VCaP (cell line): Measurements from ENCODE around the gene PDF.

Source experiments
- H3K27ac ChIP-seq: fragments of 450-650 bp; 2 replicates; pipeline ENCODE4 v1.5.1; 2017
- TF ChIP-seq, protein P1 (sequence below): fragments of 450-650 bp; conservative IDR thresholded peaks from 2 replicates; pipeline ENCODE4 v1.5.1; 2017; ENCODE audit warnings: mild to moderate bottlenecking, moderate library complexity

Gene PDF, protein sequence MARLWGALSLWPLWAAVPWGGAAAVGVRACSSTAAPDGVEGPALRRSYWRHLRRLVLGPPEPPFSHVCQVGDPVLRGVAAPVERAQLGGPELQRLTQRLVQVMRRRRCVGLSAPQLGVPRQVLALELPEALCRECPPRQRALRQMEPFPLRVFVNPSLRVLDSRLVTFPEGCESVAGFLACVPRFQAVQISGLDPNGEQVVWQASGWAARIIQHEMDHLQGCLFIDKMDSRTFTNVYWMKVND

DNA sequence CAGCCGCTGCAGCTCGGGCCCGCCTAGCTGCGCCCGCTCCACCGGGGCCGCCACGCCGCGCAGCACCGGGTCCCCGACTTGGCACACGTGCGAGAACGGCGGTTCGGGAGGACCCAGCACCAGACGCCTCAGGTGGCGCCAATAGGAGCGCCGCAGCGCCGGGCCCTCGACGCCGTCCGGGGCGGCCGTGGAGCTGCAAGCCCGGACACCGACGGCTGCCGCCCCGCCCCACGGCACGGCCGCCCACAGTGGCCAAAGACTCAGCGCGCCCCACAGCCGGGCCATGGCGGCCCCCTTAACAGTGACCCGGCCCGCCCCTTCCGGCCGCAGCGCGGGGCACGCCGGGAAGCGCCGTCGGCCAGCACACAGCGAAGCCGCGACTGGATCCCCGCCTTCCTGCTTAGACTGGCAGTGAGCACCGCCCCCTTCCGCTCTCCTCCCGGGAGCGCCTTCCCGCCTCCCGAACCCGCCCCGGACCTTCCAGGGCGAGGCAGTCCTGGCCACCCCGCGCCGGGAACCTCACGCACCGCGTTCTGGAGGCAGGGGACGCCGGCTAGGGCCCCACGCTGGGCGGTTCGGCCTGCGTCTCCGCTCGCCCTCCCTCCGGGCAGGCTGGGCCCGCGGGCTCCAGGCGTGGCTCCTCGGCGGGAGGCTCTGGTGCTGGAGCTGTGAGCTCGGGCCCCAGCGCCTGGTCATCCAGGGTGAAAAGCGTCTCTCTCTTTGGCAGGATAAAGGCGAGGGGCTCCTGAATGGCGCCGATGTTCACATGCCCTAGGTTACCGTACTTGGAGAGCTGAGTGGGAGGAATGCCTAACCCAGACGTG, at the start of gene PDF:
TSS of gene PDF (minus strand) at position 303 of the 824 bp plus-strand sequence. CDS start at position 285, 18 bp downstream.
- peak within 1 kb of the TSS; percentile 84 for H3K27ac ChIP-seq
- TF ChIP-seq, protein P1, sequence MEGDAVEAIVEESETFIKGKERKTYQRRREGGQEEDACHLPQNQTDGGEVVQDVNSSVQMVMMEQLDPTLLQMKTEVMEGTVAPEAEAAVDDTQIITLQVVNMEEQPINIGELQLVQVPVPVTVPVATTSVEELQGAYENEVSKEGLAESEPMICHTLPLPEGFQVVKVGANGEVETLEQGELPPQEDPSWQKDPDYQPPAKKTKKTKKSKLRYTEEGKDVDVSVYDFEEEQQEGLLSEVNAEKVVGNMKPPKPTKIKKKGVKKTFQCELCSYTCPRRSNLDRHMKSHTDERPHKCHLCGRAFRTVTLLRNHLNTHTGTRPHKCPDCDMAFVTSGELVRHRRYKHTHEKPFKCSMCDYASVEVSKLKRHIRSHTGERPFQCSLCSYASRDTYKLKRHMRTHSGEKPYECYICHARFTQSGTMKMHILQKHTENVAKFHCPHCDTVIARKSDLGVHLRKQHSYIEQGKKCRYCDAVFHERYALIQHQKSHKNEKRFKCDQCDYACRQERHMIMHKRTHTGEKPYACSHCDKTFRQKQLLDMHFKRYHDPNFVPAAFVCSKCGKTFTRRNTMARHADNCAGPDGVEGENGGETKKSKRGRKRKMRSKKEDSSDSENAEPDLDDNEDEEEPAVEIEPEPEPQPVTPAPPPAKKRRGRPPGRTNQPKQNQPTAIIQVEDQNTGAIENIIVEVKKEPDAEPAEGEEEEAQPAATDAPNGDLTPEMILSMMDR, result no peak

DNA sequence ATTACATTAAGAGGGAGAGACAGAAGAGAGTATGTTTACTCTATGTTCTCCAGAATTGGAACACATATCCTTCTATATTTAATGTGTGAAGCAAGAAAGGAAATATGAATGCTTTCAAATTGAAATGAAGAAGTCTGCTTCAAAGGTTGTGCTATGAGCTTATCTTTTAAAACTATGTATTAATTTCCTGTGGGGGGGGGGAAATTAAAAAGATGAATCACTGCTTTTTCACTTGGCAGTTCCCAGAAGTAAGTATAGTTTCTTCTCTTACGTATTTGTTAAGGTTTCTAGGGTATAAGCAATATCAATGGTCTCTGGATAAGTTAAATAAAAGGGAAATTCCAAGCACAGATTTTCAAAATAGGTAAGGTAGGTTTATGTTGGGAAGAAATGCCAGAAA, 48.4 kb upstream of the PDF start:
- TF ChIP-seq, protein P1, result no peak
- no peak overlapping the region for H3K27ac ChIP-seq

DNA sequence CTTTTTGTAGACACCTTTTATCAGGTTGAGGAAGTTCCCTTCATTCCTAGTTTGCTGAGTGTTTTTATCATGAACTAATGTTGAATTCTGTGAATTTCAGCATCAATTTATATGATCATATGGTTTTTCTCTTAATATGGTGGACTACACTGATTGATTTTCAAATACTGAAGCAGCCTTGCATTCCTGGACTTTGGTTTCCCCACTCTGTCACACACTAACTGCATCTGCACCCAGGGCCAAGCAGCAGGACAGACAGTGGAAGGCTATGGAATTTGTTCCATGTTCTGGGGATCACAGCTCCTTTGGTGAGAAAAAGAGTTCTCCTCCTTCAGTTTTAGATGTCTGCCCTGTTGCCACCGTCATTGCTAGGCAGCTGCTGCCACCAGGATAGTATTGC, 47.6 kb upstream of the PDF start:
- H3K27ac ChIP-seq, result no peak overlapping the region
- TF ChIP-seq, protein P1, result no peak

DNA sequence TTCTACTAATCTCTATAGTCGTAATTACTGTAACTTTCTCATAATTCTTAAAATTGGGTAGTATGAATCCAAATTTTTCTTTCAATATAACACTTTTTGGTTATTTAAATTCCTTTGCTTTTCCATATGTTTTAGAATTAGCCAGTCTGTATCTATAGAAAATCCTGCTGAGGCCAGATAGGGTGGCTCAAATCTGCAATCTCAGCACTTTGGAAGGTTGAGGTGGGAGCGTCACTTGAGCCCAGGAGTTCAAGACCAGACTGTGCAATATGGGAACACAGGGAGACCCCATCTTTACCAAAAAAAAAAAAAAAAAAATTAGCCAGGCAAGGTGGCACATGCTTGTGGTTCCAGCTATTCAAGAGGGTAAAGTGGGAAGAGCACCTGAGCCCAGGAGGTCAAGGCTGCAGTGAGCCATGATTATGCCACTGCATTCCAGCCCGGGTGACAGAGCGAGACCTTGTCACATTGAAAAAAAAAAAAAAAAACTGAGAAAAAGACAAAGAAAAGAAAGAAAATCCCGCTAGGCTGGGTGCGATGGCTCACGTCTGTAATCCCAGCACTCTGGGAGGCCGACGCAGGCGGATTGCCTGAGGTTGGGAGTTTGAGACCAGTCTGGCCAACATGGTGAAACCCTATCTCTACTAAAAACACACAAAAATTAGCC, 46.1 kb upstream of the PDF start:
- TF ChIP-seq, protein P1, result no peak
- no peak overlapping the region for H3K27ac ChIP-seq

DNA sequence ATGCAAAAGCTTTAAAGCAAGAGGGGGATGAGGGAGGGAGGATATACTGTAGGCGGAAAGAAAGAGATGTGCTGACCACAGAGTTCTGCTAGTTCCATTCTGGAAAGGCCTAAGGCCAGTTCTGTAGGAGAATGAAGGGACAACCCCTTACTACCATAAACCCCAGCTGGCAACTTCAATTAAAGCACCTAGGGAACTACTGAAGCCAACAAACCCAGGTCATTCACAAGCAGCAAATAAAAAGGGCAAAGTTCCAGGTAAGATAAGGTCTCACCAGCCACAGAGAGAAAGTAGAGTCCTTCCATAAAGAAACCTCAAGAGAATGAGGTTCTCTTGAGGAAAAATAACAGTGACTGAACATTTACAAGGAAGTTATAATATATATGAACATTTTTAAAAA, 42.6 kb upstream of the PDF start:
- TF ChIP-seq, protein P1, result no peak
- H3K27ac ChIP-seq, result no peak overlapping the region

DNA sequence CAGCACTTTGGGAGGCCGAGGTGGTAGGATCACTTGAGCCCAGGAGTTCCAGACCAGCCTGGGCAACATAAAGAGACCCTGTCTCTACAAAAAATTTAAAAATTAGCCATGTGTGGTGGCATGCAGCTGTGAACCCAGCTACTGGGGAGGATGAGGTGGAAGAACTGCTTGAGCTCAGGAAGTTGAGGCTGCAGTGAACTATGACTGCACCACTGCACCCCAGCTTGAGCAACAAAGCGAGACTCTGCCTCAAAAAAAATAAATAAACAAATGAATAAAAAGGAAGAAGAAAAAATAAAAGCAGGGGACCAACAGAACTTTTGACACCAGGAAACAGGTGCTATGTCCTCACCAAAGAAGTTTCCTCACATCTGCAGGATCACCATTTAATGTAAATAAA, 41.2 kb upstream of the PDF start:
- TF ChIP-seq, protein P1, result no peak
- no peak overlapping the region for H3K27ac ChIP-seq

DNA sequence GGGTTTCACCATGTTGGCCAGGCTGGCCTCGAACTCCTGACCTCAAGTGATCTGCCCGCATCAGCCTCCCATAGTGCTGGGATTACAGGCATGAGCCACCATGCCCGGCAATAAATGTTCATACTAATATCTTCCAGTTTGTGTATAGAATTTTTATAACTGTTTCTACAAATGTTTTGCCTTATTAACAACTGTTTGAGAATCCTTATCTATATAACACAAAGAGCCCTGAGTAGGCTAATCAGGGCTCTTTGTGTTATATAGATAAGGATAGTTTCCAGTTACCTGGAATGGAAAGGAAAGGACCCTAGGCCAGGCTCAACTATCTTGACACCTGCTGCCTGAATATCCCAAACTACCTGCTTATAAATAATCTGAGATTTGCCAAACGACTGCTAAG, 38.5 kb upstream of the PDF start:
- H3K27ac ChIP-seq, result no peak overlapping the region
- TF ChIP-seq, protein P1, result no peak
